H1 (cell line): ENCODE data around the gene CRADD. TPM values are rescaled to one million over a fixed set of nuclear protein-coding genes. Genes with fewer than 3 reads are reported as not detected.

ENCODE experiments used
- BACH1 ChIP-seq: IDR thresholded peaks from 2 replicates; pipeline ENCODE4 v1.6.1; 2012; ENCODE audit warnings: low read length, improper control_type of control experiment
- CEBPB ChIP-seq: IDR thresholded peaks from 2 replicates; pipeline ENCODE4 v1.6.1; 2012; ENCODE audit warnings: low read depth, low read length
- KDM1A ChIP-seq: fragments of 200-600, 300-600 bp; sonication (generic); IDR thresholded peaks from 2 replicates; pipeline ENCODE4 v1.7.1; 2016; ENCODE audit warnings: mild to moderate bottlenecking, low read length, borderline replicate concordance
- TAF1 ChIP-seq: IDR thresholded peaks from 2 replicates; pipeline ENCODE4 v1.6.1; 2011; ENCODE audit warnings: mild to moderate bottlenecking, low read depth, low read length
- polyA plus RNA-seq, 7 experiments: library from polyadenylated mRNA; depleted of rRNA in 3 of 7; stranded (reverse) in 5 of 7; unstranded in 2 of 7; fragments of >200 nt in 5 of 7; fragments of 200-250 nt in 2 of 7; gene quantifications; 1 replicate in 5 of 7; 2 replicates in 1 of 7; 4 replicates in 1 of 7; pipeline versions ENCODE4 v1.2.1 to v1.2.3, GENCODE V29; 2011 to 2013; ENCODE audit warnings: missing spikeins in 2 of 7, mixed read lengths in 2 of 7
- total RNA-seq: library from RNA; stranded (reverse); fragmentation: NEBNext Ultra II Directional; extraction: Animal tissue kit (Norgen Biotek cat#: 25700); gene quantifications from 2 replicates; pipeline ENCODE4 v1.2.1, GENCODE V29; 2021
- TF ChIP-seq, protein P1 (sequence below): IDR thresholded peaks from 2 replicates; pipeline ENCODE4 v1.6.1; 2011; ENCODE audit warnings: low read length, improper control_type of control experiment

CRADD gene
- total and polyA plus RNA-seq, 2 of the 8 experiments (the other 6 are each of a cell fraction or from before 2014, with no cell fraction given): 8.1 to 15.4 TPM

DNA sequence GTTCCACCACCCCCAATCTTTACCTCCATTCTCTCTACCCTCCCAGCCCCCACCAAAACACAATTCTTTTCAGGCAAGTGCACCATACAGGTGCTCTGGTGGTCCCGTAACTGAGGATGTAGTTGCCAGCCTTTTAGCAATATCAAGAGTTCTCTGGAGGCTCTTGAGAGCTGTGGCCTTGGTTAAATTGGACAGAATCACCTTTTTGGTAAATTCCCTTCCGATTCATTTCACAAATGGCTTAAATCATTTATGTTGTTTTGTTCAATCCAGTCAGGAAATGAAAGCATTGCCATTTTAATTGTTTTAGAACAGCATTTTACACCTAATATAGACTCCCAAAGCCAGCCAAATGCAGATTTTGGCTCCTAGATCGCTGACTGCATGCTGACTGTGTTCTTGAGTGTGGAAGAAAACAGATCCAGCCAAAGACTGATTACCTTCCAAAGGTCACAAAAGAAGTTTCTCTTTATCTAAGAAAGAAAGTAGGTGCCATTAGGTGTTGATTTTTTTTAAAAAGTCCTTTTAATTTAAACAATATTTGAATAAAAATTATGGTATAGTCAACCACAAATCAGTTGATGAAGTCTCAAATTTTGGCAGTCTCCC, 25.6 kb downstream of the CRADD start (continued):
- TF ChIP-seq, protein P1, sequence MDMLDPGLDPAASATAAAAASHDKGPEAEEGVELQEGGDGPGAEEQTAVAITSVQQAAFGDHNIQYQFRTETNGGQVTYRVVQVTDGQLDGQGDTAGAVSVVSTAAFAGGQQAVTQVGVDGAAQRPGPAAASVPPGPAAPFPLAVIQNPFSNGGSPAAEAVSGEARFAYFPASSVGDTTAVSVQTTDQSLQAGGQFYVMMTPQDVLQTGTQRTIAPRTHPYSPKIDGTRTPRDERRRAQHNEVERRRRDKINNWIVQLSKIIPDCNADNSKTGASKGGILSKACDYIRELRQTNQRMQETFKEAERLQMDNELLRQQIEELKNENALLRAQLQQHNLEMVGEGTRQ: no peak
- TF ChIP-seq KDM1A (no peak), BACH1 (no peak), CEBPB (no peak), TAF1 (no peak)
